HG03045 (cell line): Measurements from ENCODE around the gene GID8.
"Not testable (repeated sequence)": the region's sequence is repeated elsewhere in the genome, so short reads cannot be mapped to it uniquely, and the experiment has no call there.

Source experiments
- ATAC-seq: cut with Tn5 transposase; IDR thresholded peaks from one replicate; pipeline ENCODE4 v1.9.1; 2021; ENCODE audit warnings: mild to moderate bottlenecking, moderate library complexity; ENCODE audit not compliant: unreplicated experiment

Gene GID8

GRCh38 chr20:62921119-62921687 lies 16.7 kb upstream of the GID8 start:
- ATAC-seq = no peak

- ATAC-seq = no peak
Observed at GRCh38 chr20:62922451-62922921, 15.5 kb upstream of the GID8 start.

GRCh38 chr20:62923059-62923668 lies 14.8 kb upstream of the GID8 start:
- ATAC-seq = not testable (repeated sequence)

DNA sequence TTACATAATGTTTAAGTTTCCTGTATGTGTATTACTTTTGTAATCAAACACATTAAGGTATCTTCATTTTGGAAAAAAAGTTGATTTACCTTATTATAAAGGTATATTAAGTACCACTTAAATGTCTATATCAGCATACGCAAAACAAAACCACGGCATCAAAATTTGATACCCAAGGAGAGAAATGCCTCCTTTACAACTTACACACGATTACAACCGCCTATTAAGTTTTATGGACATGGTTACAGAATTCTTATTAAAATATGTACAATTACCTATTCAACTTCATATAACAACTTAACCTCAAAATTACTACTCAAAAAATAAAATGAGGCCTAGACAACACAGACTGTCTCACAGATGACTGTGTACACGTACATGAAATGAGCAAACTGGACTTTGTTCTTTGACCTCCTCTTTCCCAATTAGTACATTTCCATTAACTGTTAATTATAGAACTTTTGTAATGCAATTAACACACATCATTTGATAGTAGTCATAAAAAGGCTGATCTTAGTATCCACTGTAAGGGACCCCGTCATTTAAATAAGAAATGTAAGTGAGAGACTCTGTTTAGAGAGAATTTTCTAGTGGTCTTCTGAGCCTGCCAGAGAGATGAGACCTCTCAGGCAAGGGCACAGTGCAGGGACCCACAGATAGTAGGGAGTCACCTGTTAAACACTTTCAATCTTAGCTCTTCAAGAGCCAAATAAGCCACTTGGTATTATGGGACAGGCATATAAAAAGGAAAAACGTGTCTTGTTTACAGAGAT lies 14.1 kb upstream of the GID8 start:
- ATAC-seq = no peak

GRCh38 chr20:62924442-62925075 lies 13.4 kb upstream of the GID8 start:
- ATAC-seq = no peak

GRCh38 chr20:62925076-62925419 lies 12.9 kb upstream of the GID8 start:
- no peak for ATAC-seq

DNA sequence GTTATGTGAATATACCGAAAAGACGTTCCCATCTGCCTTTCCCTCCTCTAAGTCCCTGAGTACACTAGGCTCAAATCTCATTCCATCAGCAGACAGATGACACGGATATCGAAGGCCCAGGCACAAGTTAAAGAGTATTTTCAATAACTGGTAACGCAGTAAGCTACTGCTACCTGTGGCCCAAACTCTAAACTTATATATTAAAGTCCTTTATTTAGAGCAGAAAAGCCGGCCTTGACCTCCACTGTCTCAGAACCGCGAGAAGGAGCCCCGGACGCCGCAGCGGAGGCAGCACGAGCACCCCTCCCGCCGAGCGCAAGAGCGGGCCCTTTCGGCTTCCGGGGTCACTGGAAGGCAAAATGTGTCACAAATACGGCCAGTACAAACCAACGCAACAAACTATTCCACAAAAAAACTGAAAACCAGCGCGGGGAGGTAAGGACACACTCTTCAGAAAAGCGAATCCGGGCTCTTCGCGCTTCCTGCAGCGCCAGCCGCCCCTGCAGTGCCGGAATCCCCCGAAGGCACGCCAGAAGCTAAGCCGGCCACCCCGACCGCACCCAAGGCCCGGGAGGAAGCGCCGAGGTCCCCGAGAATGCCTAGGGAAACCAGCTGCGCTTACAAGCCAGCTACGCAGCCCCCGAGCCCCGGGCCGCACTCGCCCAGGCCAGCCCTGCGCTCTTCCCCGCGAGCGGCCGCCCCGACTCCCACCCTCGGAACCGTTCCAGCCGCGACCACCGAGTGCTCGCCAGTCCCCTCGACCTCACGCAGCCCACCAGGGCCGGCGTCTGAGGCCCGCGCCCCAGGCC lies 12.3 kb upstream of the GID8 start:
- ATAC-seq = peak; percentile 24

- ATAC-seq = peak; percentile 70
Observed at GRCh38 chr20:62926229-62927127, 11.5 kb upstream of the GID8 start, which contains the start of gene DIDO1. DIDO1 (minus strand) TSS chr20:62926505.

- ATAC-seq = no peak
Observed at GRCh38 chr20:62927128-62927705, 10.7 kb upstream of the GID8 start.

GRCh38 chr20:62928246-62928939 lies 9.6 kb upstream of the GID8 start:
- no peak for ATAC-seq

DNA sequence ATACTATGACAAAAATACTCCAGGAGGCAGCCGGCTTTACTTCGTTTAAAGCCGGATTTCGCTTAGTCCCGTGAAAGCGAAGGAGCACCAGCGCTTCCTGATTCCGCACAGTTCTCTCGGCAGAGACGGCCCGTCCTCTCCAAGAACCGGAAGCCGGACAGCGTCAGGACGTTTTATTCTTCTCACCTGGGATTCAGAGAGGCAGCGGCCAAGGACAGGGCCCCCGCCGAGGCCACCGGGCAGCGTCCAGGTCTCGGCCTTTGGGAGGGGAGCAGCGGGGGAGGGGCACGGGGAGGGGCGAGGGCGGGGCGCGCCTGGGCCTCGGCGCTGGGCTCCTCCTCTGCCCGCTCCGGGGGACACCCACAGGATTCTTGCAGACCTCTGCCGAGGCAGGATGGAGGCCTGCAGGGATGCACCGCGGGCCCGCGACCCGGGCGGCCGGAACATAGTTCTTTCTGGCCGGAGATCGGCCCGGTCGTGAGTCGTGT lies 8.9 kb upstream of the GID8 start:
- peak; percentile 30 for ATAC-seq

DNA sequence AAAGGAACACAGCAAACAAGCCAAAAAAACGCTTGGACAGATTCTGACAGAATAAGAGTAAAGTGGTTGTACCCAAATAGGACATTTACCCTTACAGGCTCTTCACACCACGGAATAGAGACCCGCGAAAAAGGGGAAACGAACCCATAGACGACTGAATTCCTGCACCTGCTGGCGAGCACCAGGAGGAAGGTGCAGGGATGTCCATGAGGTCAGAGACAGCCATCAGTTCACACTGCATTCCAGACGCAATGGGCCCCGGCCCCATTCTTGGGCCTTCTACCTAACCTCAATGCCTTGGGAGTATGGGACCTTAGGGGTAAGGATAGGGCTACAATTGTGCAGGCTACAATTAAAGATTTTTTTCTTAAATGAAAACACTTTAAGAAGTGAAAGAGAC lies 6.5 kb upstream of the GID8 start:
- ATAC-seq = no peak

GRCh38 chr20:62933966-62934365 lies 4.0 kb upstream of the GID8 start:
- no peak for ATAC-seq

DNA sequence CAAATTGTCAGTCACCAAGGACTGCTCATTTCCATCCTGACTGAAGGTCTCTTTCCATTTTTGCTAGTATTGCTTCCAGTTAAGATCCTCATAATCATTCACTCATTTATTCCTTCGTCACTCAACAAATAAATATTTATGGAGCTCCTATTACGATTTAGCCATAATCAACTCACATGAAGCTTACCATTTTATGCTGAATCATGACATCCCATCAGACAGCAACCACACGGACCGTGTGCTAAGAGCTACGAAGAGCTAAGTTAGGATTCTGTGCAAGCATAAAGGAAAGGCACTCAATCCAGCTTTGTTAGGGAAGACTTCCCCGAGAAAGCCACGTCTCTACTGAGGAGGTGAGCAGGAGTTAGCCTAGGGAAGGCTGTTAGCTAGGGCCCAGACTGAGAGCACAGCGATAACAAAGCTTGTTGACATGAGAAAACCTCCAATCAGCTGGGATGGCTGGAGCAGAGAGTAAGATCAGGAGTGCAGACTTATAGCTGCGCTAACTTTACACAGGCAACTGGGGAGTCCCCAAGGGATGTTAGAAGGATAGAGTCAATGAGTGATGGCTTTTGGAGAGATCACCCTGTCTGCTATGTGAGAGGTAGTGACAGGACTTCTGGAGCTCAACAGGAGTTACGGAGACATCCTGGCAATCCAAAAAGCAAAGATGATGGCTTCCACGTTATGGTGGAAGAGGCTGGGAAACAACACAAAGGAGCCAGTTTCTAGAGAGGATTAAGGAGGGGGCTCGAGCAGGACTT lies 2.6 kb upstream of the GID8 start:
- ATAC-seq = no peak

- ATAC-seq = no peak
Observed at GRCh38 chr20:62935968-62936585, 1.9 kb upstream of the GID8 start.

- peak; percentile 79 for ATAC-seq
Observed at GRCh38 chr20:62937268-62938104, 461 bp upstream of the GID8 start.

DNA sequence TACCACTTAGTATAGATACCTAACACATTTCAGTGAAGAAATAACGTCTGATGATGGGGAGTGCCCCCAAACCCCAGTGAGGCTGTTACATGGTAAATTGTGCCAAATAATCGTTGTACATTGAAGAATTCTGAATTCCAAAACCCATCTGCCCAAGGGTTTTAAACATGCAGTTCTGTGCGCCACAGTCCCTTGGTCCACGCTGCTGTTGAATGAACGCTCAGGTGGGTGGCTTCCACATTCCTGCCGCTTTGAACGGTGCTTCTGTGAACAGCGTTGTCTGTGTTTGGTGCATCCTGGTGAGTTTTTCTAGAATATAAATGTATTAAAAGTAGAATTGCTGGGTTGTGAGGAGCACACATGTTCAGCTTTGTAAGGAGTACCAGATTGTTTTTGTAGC lies 2.9 kb downstream of the GID8 start:
- no peak for ATAC-seq
